HG03135 (cell line): ENCODE data around the gene MDC1.

Source experiments
- ATAC-seq: cut with Tn5 transposase; IDR thresholded peaks from one replicate; pipeline ENCODE4 v1.9.1; 2021; ENCODE audit warnings: mild to moderate bottlenecking, moderate library complexity; ENCODE audit not compliant: unreplicated experiment

Gene MDC1

DNA sequence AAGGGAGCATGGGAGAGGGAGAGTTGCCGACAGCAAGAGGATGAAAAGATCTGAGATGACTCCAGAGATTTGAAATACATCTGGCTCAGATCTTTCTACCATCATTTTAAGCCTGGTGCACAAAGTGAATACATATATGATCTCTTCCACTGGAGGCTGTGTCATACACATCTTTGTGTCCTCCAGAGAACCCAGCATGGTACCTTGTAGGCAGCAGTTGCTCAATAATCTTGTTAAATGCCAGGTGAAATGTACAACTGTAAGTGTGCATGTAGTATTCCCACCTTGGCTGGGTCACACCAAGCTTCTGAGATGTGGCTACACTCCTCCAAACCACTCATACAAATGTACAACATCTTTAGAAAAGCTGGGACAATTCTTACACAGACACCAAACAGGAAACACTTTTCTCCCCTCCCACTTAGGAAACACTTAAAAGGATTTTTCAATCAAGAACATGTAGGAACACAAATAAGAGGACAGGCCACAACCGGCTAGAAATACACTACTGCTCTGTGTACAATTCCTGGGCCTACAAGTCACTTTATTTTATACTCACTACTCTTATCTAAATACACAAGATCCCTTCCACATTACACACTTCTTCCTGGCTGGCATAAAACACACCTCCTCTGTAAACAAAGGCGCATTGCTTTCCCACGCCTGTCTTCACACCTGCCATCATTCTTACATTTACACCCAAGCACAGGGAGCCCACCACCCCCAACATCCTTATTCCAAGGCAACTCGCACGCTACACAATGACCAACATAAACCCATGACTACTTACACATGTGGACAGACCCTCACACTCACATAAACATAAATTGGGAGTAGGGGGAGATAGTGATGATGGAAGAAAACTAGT, 31.1 kb upstream of the MDC1 start:
- ATAC-seq, result no peak

DNA sequence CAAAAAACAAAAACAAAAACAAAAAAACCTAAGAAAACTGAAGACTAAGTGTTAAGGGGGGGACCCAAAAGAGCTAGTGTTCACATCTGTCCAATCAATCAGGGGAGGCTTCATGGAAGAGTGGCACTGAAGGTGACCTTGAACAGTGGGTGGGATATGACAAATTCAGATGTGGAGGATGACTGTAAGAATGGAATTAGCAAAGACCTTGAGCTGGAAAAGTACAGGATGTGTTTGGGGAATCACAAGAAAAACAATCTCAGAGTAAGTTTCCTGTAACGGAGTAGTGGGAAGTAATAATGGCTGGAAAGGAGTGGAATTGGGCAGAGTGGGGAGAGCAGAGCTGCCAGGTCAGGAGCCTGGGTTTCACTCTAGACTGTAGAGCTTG, 30.2 kb upstream of the MDC1 start:
- no peak for ATAC-seq

DNA sequence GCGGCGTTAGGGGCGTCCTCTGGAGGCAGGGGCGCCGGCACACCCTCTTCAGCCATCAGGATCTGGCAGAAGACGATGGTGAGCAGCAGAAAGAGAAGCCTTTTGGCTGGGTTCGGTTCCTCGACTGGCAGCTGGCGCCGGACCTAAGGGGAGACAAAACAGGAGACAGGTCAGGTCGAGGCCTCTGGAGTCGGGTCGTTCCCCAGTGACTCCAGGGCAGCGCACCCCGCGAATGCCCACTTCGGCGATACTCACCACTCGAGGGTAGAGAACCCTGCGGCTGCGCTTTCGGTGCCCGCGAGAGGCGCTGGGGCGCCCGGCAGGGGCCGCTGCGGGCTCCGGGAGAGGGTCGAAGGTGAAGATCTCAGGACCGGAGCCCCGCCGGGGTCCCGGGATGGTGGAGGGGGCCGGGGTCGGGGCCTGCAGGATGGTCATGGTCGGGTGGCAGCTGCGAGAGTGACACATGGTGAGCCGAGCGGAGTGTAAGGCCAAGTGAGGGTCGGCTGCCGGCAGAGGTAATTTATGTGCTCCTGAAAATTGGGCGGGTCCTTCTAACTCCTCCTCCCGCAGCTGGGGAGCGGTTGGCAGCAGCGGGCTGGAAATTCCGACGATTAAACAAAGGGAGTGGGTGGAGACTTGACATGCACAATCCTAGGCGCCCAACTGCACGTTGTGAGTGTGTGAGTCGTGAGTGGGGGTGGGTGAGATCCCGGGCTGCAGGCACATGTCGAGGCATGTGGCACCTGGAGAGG, 27.1 kb upstream of the MDC1 start, which contains the start of gene IER3:
Gene IER3 (minus strand): TSS at position 494 of the 752 bp plus-strand sequence. CDS start 29 bp downstream, at position 465.
- no peak for ATAC-seq

DNA sequence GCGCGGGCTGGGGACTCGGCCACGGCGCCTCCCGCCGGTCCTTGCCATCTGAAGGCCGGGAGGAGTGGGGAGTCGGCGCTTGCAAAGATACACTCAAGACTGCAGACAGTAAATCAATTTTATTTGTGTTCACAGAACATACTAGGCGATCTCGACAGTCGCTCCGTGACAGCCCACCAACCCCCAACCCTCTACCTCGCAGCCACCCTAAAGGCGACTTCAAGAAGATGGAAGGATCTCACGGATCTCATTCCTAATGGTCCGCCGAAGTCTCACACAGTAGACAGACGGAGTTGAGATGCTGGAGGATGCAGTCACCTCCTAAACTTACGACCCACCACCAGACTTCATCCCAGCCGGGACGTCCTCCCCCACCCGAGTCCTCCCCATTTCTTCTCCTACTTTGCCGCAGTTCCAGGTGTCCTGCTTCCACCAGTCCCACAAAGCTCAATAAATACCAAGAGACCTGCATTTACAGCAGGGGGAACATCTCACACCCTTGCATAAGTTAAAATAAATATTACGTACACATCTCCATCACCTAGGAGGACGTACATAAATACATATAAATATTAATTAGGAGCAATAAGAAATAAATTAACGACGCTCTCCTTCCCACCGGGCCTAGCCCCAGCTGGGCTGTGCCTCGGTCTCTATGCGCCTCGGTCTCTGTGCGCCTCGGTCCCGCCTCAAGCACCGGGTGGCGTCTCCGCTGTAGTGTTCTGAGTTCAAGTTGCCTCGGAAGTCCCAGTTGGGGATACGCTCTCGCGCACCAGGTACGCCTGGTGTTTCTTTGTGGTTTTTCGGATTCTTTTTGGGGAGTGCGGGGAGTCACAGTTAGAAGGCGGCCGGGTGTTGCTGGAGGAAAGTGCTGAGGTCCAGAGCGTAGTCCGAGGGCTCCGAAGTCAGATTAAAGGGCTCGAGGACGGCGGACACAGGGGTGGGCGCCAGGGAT, 26.3 kb upstream of the MDC1 start:
- ATAC-seq, result peak; percentile 22

DNA sequence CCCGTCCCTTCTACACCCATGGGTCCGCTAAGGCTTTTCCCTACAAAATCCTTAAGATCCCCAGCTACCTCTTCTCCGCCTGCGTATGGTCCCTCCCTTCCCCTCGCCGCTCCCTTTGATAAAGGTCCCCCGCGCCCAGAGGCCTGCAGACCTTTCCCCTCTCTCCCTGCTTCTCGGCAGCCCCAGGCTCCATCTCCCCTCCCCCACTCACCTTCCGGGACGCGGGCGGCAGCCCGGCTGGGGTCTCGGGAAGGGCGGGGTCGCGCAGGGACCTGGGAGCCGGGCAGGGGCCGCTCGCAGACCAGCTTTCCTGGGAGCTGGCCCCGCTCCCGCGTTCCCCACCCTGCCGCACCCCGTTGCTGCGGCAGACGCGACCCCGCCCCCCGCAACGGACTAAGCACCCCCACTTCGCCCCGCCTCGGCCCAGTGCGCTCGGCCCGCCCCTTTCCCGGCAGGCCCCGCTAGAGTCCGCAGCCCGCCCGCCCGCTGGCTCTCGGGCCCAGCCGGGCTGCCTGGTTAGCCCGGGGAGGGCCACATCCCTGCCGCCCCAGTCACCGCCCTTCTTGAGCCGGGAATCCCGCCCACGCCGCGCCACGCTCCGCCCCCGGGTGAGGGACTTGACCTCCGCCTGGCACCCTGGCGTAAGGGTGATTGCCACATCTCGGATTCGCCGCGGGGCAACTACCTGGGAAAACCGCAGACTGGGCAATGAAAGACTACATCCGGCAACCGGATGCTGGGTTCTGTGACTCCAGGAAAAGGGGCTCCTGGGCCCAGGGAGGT, 25.4 kb upstream of the MDC1 start, which contains the start of gene FLOT1:
Gene FLOT1 (minus strand): TSS at position 372 of the 783 bp plus-strand sequence. CDS start 498 bp downstream, outside the sequence.
- peak; percentile 67 for ATAC-seq

DNA sequence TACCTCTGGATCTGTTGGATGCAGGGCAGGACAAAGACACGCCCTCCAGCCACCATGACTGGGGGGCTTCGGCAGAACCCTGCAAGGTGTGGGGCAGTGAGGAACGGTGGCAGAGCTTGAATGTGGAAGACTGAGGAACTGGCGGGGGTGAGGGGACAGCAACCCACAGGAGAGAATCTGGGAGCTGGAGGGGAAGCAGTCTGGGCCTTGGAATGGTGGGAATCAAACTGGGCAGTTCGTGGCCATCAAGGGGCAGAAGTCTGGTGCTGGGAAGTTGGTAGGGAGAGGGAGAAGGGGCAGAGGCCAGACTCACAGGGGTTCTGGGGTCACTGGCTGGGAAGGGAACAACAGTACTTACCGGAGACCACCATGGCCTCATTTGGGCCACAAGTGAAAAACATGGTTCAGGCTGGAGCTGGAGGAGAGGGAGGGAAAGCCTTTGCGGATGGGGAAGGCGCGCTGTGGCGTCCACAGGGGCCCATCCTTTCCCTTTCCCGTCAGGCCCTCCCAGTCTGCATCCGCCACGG, 24.8 kb upstream of the MDC1 start:
- ATAC-seq, result no peak

DNA sequence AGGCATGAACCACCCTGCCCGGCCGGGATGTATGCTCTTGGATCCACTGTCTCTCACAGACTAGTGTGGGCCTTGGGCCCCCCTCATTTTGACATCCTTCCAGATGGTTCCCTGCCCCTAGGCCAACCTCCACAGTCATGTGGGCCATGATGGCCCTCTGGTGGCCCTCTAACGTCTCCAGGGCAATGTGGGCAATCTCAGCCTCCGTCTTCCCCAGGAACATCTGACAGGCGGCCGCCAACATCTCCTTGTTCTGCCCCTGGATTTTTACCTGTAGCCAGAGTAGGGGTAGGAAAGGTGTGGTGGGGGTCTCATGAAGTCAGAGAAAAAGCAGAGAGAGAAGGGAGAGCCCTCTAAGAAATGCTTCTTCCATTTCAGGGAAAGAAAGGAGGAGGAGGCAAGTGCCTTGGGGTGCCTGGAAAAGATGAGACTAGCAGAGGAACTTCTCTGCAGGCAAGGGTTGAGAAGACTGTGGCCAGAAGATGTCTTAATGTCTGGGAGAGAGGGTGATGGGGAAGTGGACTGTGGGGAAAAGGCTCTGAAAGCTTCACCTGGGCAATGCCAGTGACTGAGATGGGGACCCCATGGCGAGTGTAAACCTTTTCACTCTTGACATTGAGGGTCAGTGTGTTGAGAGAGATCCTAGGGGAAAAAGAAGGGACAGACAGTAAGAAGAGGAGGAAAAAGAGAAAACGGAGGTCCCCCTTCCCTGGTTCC, 24.1 kb upstream of the MDC1 start:
- ATAC-seq, result no peak

DNA sequence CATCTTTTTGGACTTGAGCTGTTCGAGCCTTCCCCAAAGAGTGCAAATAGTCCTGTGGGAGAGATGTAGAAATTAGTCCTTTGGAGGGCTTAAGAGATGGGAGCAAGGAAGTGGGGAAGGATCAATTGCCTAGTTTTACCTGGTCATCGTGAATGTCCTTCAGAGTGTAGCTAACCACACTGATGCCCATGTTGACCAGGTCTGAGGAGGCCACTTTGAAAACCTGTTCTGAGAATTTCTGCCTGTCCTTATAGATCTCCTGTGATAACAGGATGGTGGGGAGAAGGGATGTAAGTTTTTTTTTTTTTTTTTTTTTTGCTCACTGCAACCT, 23.4 kb upstream of the MDC1 start:
- no peak for ATAC-seq

DNA sequence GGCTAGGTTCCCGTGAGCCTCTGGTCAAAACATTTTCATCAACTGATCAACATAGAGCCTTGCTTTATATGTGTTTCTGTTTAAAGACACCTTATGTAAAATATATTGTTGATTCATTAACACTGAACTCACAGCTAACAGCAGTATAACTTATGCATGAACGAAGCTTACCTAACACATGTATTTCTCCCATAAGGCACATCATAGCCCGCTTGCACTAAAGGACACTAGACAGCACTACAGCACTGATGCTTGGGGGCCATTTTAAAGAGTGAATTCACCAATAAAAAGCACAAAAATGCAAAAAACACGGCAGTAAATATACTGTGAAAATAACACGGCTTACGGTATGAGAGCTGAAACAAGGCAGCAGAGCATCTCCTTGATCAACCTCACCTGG, 21.5 kb upstream of the MDC1 start:
- ATAC-seq, result no peak

DNA sequence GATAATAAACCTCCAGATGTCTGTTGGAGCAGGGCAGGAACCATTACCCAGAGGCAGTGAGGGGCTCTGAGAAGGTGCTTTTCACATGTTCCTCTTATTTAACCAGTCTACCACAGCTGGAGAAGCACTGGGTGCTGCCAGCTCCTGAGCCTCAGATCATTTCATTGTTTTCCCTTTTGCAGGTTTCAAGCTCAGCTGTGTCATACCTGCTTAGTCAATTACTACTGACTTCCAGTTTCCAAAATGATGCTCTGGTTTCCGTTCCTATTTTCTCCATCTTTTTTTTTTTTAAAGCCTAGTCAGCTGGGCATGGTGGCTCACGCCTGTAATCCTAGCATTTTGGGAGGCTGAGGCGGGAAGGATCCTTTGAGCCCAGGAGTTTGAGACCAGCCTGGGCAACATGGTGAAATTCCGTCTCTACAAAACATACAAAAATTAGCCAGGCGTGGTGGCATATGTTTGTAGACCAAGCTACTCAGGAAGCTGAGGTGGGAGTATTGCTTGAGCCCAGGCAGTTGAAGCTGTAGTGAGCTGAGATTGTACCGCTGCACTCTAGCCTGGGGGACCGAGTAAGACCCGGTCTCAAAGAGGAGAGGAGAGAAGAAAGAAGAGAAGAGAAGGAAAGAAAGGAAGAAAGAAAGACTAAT, 18.7 kb upstream of the MDC1 start:
- peak; percentile 42 for ATAC-seq

DNA sequence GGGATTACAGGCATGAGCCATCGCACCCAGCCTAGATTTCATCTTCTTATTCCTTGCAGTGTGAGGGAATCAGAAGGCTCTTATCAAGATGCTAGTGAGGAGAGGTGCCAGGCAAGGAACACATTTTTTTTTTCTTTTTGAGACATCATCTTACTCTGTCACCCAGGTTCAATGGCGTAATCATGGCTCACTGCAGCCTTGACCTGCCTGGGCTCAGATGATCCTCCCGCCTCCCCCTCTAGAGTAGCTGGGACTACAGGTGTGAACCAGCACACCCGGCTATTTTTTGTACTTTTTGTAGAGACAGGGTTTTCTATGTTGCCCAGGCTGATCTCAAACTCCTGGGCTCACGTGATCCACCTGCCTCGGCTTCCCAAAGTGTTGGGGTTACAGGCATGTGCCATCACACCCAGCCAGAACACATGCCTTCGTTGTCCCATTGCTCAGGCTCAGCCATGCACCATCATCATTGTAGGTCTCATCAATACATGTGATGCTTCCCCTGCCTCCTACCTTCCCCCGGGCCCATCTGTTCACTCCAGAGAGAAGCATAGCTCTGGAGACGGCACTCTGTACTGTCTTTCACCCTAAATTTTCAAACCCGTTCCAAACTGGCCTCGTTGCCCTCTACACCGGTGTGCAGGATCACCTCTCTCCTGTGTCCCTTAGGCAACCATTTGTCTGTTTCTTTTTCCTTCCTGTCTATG, 15.3 kb upstream of the MDC1 start:
- no peak for ATAC-seq

DNA sequence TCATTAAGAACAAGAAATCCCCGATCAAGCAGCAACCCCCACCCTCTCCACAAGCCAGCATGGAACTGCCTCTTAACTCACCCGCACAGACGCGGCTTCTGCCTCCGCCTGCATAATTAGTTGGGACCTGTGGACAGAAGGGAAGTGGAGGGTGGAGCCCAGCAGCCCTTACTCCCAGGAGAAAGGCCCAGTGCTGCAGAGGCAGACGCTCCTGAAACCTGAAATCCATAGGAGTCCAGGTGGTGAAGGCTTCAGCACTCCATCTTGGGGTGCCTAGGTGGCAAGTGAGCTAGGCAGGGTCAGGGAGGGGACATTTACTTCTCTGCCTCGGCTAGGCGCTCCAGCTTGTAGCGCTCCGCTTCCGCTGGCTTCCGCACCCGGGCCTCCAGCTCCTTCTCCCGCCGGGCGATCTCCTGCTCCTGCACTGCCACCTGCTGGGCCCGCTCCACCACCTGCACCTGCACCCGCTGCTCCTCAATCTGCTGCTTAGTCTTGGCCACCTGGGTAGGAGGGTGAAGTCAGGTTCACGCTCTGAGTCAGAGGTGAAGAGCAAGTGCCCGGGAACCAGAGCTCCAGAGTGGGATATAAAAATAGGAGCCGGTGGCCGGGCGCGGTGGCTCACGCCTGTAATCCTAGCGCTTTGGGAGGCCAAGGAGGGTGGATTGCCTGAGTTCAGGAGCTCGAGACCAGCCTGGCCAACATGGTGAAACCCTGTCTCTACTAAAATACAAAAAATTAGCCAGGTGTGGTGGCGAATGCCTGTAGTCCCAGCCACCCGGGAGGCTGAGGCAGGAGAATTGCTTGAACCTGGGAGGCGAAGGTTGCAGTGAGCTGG, 13.7 kb upstream of the MDC1 start:
- ATAC-seq, result peak; percentile 46

DNA sequence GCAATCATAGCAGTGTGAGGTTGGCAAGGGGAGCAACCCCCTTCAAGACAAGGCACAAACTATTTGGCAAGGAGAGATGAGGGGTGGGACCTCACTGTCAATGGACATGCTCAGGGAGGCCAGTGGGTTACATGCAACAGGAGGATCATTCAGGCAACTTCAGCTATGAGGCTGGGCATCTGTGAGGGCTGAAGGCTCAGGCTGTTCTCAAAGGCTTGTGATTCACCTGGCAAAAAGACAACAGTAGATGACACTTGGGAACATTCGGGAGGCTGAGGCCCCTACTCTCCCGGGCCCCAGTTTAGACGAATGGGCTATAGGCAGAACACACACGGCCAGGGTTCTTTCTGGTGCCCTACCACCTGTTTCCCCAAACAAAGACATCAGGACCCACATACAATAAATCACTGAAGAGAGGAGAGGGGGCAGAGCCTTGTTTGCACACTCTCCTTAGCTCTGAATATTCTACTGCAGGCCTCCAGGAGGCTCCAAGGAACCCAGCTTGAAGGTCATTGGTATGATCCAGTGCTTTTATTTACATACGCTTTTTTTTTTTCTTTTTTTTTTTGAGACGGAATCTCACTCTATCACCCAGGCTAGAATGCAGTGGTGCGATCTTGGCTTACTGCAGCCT, 11.0 kb upstream of the MDC1 start:
- no peak for ATAC-seq

DNA sequence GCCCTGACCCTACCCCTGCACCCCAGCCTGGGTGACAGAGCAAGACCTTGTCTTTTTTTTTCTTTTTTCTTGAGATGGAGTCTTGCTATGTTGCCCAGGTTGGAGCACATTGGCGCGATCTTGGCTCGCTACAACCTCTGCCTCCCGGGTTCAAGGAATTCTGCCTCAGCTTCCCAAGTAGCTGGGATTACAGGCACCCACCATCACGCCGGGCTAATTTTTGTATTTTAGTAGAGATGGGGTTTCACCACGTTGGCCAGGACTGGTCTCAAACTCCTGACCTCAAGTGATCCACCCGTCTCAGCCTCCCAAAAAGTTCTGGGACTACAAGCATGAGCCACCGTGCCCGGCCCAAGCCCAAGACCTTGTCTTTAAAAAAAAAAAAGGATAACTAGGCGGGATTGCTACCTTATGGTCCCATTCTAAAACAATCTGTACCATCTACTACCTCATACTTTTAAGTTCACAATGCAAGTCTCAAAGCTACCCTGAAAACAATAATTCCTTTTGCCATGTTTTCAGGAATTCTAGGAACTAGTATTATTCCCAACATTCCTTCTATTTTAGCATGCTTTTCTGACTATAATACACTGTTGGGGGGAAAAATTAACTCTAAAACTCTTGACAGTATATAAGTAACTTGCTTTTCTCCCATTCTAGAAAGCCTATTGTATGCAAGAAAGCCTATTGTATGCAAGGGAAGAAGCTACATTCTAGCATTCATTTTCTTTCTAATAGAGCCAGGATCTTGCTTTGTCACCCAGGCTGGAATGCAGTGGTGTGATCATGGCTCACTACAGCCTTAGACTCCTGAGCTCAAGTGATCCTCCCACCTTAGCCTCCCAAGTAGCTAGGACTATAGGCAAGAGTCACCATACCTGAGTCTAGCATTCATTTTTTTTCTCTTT, 9.7 kb upstream of the MDC1 start:
- no peak for ATAC-seq

DNA sequence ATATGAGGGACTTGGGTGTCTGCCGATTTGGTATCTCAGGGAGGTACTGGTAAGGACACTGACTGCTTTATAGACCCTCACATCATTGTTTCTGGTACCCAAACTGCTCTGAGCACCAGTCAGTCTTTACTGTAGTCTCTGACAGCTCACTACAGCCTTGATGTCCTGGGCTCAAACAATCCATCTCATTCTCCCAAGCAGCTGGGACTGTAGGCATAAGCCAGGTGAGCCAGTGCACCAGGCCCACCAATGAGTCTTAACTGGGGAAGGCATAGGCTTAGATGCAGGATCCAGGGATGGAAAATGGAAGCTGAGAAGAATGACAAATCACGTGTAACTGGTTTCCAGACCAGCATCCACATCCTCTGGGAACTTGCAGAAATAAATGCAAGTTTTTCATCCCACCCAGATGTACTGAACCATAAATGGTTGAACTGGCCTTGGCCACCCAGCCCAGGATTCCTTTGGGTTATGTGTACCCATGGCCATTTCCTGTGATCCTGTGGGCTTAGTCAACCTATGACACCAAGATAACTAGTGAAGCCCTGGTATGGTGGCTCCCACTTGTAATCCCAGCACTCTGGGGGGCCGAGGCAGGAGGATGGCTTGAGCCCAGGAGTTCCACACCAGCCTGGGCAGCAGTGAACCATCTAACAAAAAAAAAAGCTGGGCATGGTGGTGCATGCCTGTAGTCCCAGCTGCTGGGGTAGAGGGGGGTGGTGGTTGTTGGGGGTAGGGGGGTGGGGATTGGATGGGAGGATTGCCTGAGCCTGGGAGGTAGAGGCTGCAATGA, 8.8 kb upstream of the MDC1 start:
- ATAC-seq, result no peak
